Upper lobe of left lung (tissue), 4 donors: ENCODE data around the gene OGDH.
"Not testable (repeated sequence)": the region's sequence is repeated elsewhere in the genome, so short reads cannot be mapped to it uniquely, and the experiment has no call there.

Experiments used
- POLR2A ChIP-seq, 4 donors: fragments of 450-650 bp; IDR thresholded peaks; one replicate each; pipeline ENCODE4 v1.5.1; 2016 to 2017; ENCODE audit warnings: antibody characterized with exemption in 4 of 4, mild to moderate bottlenecking in 2 of 4
- POLR2AphosphoS5 ChIP-seq, 2 donors: sonication (generic); formaldehyde crosslinking; IDR thresholded peaks; one replicate each; pipeline ENCODE4 v1.5.1; 2017; ENCODE audit warnings: antibody characterized with exemption in 2 of 2
- TF ChIP-seq, protein P1 (sequence below), 6 experiments: fragments of 450-650 bp in 4 of 6; fragments of 200-600 bp in 2 of 6; sonication (generic) in 2 of 6; IDR thresholded peaks; one replicate each; pipeline ENCODE4 v1.5.1; 2016 to 2019; ENCODE audit warnings: antibody characterized with exemption in 6 of 6

- TF ChIP-seq, protein P1, sequence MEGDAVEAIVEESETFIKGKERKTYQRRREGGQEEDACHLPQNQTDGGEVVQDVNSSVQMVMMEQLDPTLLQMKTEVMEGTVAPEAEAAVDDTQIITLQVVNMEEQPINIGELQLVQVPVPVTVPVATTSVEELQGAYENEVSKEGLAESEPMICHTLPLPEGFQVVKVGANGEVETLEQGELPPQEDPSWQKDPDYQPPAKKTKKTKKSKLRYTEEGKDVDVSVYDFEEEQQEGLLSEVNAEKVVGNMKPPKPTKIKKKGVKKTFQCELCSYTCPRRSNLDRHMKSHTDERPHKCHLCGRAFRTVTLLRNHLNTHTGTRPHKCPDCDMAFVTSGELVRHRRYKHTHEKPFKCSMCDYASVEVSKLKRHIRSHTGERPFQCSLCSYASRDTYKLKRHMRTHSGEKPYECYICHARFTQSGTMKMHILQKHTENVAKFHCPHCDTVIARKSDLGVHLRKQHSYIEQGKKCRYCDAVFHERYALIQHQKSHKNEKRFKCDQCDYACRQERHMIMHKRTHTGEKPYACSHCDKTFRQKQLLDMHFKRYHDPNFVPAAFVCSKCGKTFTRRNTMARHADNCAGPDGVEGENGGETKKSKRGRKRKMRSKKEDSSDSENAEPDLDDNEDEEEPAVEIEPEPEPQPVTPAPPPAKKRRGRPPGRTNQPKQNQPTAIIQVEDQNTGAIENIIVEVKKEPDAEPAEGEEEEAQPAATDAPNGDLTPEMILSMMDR (IDR thresholded peaks at IDR 0.05): not testable (repeated sequence)
- TF ChIP-seq POLR2A, POLR2AphosphoS5 (IDR thresholded peaks at IDR 0.05): not testable (repeated sequence)
Observed at GRCh38 chr7:44732971-44733370, 126.5 kb downstream of the OGDH start.
